ENCODE data around the gene BIRC6. TPM values are rescaled to one million over a fixed set of nuclear protein-coding genes. Genes with fewer than 3 reads are reported as not detected.

BIRC6 gene
- total RNA-seq, 1 donor from 2014 or later: 180 TPM

DNA sequence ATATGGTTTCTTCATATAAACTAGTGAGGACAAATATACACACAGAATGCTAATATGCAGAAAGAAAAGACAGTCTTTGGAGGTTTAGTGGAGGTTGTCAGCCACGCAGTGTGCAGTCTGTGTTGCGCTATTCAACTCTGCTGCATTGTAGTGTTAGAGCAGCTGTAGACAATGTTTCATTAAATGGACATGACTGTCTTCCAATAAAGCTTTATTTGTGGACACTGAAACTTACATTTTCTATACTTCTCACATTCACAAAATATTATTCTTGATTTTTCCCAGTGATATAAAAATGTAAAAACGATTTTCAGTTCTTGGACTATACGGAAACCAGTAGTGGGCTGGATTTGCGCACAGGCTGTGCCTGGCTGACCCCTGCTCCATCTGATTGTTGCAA lies 284.4 kb downstream of the BIRC6 start:
- Mint-ChIP-seq H3K4me1 (no peaks in the 10 kb centered on the region), H3K9me3 (no peaks in the 10 kb centered on the region), H3K27ac (no peak overlapping the region), H3K27me3 (no peaks in the 10 kb centered on the region), H3K4me3 (no peak overlapping the region), H3K36me3 (ENCODE audit: low read depth) (peaks cover 74% of the 10 kb centered on the region)
- CTCF ChIA-PET: no interaction called here
- intact Hi-C loops (cut with micrococcal nuclease): no loop called here
- ATAC-seq (ENCODE audit: low read depth): no peak
- TF ChIP-seq, protein P1, sequence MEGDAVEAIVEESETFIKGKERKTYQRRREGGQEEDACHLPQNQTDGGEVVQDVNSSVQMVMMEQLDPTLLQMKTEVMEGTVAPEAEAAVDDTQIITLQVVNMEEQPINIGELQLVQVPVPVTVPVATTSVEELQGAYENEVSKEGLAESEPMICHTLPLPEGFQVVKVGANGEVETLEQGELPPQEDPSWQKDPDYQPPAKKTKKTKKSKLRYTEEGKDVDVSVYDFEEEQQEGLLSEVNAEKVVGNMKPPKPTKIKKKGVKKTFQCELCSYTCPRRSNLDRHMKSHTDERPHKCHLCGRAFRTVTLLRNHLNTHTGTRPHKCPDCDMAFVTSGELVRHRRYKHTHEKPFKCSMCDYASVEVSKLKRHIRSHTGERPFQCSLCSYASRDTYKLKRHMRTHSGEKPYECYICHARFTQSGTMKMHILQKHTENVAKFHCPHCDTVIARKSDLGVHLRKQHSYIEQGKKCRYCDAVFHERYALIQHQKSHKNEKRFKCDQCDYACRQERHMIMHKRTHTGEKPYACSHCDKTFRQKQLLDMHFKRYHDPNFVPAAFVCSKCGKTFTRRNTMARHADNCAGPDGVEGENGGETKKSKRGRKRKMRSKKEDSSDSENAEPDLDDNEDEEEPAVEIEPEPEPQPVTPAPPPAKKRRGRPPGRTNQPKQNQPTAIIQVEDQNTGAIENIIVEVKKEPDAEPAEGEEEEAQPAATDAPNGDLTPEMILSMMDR (IDR thresholded peaks at IDR 0.05): no peak
- POLR2A ChIA-PET: no interaction called here
- no peak for DNase-seq

DNA sequence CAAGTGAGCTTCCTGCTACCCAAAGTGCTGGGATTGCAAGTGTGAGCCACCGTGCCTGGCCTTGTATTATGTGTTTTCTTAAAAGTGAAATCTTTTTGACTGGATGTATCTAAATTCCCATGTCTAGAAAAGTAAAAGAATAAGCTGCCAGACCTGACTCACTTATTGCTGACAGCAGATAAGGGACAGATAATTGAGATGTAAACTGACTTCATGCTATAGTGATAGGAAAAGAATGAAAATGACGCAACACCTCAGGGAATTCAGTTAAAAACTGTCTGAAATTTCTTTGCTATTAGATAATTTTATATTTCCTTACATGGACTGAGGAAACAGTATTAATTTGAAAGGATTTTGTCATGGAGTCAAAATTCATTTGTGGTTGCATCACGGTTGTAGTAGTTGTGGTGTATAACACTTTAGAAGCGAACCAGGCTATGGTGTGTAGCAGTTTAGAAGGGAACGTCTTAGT lies 290.4 kb downstream of the BIRC6 start:
- Mint-ChIP-seq H3K27me3 (no peaks in the 10 kb centered on the region), H3K4me3 (no peak overlapping the region), H3K9me3 (no peaks in the 10 kb centered on the region), H3K36me3 (ENCODE audit: low read depth) (peaks cover 65% of the 10 kb centered on the region), H3K27ac (no peak overlapping the region), H3K4me1 (no peaks in the 10 kb centered on the region)
- ATAC-seq (ENCODE audit: low read depth) (no peak), DNase-seq (no peak)
- CTCF ChIA-PET: interaction anchor here (0.6 kb wide), 1 partner anchor 19 kb away, joined by 4 read pairs; no protein-coding TSS in a partner anchor
- intact Hi-C loops (cut with micrococcal nuclease): no loop called here
- TF ChIP-seq, protein P1 (IDR thresholded peaks at IDR 0.05): no peak
- POLR2A ChIA-PET: interaction anchor here (0.7 kb wide), 1 partner anchor 64 kb away, joined by 3 read pairs; no protein-coding TSS in a partner anchor

DNA sequence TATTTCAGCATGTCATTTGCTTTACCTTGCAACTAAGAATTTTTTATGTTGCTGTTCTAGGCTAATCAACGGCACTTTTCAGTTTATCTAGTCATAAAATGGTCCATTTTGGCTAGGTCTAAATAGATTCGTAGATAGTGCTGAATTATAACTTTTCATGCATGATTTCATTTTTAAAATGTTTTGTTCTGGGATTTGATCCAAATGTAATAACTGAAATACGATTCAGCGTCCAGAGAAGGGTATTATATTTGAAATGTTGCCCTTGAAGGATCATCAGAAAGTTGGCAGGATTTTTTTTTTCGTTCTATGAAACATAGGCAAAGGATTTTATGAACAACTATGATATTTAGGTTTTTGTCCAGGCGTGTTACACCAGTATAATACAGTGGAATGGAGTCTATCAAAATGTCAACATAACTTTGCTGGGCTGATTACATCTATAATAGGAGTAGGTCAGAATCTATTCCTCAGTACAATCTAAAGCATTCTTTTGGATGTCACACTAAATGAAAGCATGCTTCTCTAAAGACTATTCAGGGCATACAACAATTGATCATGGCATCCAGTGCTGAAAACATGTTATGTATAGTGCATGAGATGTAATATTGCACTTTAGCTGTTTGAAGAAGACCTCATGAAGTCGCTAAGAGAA lies 295.9 kb downstream of the BIRC6 start:
- TF ChIP-seq, protein P1 (IDR thresholded peaks at IDR 0.05): no peak
- H3K27me3 Mint-ChIP-seq: no peaks in the 10 kb centered on the region
- CTCF ChIA-PET: no interaction called here
- POLR2A ChIA-PET: no interaction called here
- no peaks in the 10 kb centered on the region for H3K4me1 Mint-ChIP-seq
- H3K9me3 Mint-ChIP-seq: no peaks in the 10 kb centered on the region
- H3K36me3 Mint-ChIP-seq (ENCODE audit: low read depth): peaks cover 71% of the 10 kb centered on the region
- no peak overlapping the region for H3K4me3 Mint-ChIP-seq
- H3K27ac Mint-ChIP-seq: no peak overlapping the region
- intact Hi-C loops (cut with micrococcal nuclease): no loop called here
- DNase-seq: no peak
- no peak for ATAC-seq (ENCODE audit: low read depth)

DNA sequence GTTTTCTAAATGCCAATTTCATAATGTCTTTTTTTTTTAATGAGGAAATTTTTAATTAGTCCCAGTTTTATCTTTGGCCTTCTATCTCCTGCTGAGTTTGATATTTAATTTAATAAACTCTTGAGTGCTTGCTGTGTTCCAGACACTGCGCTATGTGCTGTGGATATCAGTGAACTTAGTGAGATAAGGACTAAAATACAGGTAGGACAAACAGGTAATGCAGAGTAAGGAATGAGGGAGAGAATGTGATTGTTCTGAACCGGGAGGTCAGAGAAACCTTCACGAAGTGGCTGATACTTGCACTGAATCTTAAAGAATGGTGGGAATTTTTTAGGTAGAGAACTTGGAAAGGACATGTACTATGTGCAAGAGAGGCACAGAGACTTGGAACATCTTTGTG lies 299.2 kb downstream of the BIRC6 start:
- intact Hi-C loops (cut with micrococcal nuclease): no loop called here
- Mint-ChIP-seq H3K4me3 (no peak overlapping the region), H3K27ac (no peak overlapping the region), H3K4me1 (peaks cover under 1% of the 10 kb centered on the region), H3K9me3 (peaks cover 7% of the 10 kb centered on the region), H3K27me3 (no peaks in the 10 kb centered on the region), H3K36me3 (ENCODE audit: low read depth) (peaks cover 81% of the 10 kb centered on the region)
- CTCF ChIA-PET: no interaction called here
- POLR2A ChIA-PET: no interaction called here
- no peak for ATAC-seq (ENCODE audit: low read depth)
- TF ChIP-seq, protein P1 (IDR thresholded peaks at IDR 0.05): no peak
- no peak for DNase-seq

DNA sequence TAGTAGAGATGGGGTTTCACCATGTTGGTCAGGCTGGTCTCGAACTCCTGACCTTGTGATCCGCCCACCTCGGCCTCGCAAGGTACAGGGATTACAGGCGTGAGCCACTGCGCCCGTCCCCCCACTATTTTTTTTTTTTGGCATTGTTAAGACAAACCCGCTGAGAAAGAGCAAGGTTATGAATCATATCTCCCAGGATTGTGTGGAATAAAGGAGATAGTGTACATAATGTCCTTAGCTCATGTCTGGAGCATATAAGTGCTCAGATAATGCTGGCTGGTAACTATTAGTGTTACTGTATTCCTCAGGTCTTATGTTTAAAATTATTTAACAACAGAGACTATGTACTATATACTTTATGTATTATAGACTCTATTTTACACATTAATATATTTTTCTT lies 307.0 kb downstream of the BIRC6 start:
- intact Hi-C loops (cut with micrococcal nuclease): no loop called here
- H3K36me3 Mint-ChIP-seq (ENCODE audit: low read depth): peaks cover 65% of the 10 kb centered on the region
- peaks cover 6% of the 10 kb centered on the region for H3K4me1 Mint-ChIP-seq
- no peak overlapping the region for H3K27ac Mint-ChIP-seq
- H3K9me3 Mint-ChIP-seq: peaks cover 7% of the 10 kb centered on the region
- ChIA-PET CTCF (interaction anchor here (1.3 kb wide), 1 partner anchor 919 kb away, joined by 3 read pairs; no protein-coding TSS in a partner anchor), POLR2A (no interaction called here)
- TF ChIP-seq, protein P1 (IDR thresholded peaks at IDR 0.05): no peak
- H3K27me3 Mint-ChIP-seq: no peaks in the 10 kb centered on the region
- DNase-seq: no peak
- no peak overlapping the region for H3K4me3 Mint-ChIP-seq
- no peak for ATAC-seq (ENCODE audit: low read depth)
